Stimulated activated CD8-positive, alpha-beta memory T cell treated with anti-CD3 and anti-CD28 coated beads, Interleukin-7, amount 100 ng/mL, for 1 hour (primary cell): ENCODE data around the gene TMEM54.

Source experiments
- DNase-seq, 2 donors: peaks; one replicate each; pipeline ENCODE4 v3.0.0-alpha.2; 2020; ENCODE audit warnings: low read depth in 2 of 2

Gene TMEM54

DNA sequence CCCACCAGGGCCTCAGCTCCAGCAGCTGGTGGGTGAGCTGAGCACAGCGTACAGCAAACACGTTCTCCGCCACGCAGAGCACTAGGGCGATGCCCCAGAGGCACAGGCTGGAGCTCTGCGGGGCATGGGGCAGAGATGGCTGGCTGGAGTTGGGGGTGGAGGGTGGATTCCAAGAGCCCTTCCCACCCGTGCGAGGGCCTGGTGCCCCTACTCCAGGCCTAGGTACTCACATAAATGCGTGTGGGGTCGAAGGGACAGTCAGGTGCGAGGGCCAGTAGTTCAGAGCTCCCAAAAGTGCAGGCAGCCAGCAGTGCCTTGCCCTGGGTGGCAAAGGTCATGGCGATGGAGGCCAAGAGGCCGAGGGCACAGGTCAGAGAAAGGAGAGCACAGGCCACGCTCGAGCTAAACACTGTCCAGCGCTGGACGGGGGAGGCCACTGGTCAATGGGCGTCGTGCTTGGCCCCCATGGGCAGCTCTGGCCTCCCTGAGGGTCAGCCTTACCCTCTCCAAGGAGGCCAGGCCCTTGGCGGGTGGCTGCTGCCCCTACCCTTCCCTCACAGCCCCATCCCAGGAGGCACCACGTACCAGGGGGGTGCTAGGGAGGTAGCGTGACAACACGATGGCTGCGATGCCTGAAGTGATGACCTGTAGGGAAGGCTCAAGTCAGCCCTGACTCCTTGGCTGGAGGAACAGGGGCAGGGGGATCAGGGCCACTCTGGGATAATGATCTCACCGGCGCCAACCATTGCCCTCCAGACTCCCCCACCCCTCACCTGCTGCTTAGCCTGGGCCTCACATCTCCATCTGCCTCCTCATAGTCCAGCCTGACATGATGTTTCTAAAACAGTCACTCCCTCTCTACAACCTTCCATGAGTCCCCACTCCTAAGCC, 5.6 kb downstream of the TMEM54 start:
- DNase-seq = no peak

DNA sequence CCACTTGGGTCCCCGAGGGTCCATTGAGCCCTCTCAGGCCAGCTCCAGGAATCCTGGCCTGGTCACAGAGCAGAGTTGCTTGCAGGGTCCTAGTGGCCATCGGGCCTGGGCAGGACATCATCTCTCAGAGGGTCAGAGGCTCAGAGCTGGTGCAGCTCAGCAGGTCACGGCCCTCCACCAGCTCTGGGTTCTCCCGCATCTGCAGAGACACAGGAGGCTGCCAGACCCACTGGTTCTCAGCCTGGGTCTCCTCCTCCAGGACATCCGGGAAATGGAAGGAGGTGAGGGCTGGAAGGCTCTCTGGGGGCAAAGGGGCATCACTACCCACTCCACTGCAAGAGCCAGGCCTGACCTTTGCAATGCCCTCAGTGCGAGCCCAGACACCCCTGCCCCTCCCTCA, 6.5 kb downstream of the TMEM54 start:
- no peak for DNase-seq

DNA sequence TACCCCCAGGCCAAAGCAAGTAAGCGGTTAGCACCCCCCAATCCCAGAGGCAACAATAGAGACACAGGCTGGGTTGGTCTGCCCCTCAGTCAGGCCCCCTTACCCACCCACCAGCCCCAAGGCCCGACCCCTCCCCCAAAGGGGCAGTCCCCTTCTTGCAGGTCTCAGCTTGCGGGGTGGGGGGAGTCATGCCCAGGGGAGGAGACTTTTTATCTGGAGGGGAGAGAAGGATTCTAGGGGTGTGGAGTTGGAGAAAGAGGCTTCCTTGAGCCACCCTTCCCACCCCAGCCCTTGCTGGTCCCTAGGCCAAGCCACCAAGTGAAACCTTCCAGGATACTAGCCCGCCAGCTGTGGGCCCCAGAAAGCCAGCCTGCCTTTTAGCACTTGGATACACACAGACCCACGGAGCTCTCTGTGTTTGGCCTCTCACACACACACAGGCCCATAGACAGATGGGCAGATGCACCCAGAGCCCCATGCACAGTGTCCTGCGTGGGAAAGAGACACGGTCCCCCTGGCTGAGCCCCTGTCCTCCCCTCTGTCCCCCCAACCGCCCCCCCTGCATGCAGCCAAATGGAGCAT, 7.1 kb downstream of the TMEM54 start:
- DNase-seq = no peak

DNA sequence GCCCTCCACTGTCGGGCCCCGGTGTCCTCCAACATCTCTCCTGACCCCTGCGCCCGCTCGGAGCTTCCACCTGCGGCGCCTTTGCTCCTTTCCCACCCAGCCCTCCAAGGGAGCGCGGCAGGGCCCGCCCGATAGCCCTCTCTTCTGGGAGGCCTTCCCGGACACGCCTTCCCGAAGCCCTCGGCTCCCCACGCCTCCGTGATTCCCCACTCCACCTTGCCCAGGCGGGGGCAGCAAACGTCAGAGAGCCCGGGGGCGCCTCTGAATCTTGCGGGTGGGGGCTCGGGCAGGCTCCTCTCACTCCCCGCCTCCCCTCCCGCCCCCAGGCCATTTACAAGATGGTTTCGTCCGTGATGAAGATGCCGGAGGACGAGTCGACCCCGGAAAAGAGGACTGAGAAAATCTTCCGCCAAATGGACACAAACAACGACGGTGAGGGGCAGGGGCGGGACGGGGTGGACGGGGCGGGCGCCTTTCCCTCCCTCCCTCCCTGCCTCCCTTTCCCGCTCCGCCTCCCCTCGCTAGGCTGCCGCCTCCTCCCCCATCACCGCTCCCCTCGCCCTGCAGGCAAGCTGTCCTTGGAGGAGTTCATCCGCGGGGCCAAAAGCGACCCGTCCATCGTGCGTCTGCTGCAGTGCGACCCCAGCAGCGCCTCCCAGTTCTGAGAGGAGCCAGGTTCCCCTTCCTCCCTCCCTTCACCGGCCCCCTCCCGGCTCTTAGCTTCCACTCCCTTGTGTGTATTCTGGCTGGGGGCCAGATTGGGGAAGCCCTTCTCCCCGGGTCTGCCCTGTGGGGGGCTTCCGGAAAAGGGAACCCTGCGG, 7.8 kb downstream of the TMEM54 start:
- DNase-seq = no peak

DNA sequence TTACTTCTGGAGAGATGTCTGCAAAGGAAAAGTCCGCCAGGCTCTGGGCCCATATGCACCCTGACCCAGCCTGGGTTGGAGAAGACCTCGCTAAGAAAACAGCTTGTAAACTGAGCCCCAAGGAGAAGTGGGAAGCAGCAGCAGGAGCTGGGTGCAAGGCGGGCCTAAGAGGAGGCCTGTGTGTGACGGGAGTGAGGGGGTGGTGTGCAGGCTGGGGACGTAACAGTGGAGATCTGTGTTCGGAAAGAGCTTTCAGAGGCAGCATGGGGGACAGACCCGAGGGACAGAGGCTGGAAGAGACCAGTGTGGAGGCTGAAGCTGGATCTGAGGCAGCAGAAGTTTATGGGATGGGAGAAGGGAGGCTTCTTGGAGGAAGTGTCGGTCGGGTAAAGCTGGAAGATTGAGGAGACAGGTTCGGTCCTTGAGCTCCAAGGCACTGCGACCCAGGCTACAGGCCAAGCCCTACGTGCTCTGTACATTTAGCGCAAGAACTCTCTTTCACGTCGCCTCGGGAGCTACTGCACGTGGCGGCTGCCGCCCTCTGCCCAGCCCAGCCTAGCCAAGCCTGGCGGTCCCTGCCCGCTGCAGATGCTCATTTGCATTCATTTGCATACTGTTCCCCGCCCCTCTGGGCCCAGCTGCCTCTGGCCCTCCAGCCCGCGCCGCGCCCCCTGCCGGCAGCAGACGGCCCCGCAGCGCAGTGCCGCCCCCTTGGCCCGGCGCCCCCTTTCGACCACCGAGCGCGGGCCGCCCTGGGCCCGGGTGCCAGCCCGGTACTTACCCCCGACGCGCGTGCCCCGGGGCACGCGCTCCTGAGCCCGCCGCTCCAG, 8.6 kb downstream of the TMEM54 start:
- no peak for DNase-seq

DNA sequence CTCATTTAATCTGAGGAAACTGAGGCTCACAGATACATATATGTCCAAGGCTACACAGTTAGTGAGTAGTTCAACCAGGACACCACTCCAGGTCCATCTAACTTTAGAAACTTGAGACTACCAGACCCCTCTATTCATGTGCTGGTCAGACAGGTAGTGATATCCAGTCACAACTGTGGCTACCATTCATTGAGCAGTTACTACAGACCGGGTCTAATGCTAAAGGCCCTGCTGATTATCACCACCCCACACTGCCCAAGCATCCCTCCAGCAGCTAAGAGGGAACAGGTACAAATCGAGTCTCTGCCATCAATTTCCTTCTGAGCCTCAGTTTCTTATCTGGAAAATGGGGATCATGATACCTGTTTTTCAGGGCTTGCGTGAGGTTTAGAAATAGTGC, 9.6 kb downstream of the TMEM54 start:
- no peak for DNase-seq

DNA sequence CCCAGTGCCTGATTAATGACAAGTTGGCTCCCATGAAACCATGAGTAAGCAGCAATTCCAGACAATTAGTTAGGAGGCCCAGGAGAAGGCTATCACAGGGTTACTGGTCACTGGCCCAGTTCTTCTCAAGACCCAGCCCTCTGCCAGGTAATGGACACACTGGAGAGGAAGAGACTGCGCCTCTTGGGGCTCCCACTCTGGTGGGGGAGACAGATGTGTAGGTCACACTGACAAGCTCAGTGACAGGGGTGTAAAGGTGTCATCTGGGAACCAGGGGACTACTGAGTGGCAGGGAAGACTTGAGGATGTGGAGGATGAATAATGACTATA, 10.0 kb downstream of the TMEM54 start:
- no peak for DNase-seq

DNA sequence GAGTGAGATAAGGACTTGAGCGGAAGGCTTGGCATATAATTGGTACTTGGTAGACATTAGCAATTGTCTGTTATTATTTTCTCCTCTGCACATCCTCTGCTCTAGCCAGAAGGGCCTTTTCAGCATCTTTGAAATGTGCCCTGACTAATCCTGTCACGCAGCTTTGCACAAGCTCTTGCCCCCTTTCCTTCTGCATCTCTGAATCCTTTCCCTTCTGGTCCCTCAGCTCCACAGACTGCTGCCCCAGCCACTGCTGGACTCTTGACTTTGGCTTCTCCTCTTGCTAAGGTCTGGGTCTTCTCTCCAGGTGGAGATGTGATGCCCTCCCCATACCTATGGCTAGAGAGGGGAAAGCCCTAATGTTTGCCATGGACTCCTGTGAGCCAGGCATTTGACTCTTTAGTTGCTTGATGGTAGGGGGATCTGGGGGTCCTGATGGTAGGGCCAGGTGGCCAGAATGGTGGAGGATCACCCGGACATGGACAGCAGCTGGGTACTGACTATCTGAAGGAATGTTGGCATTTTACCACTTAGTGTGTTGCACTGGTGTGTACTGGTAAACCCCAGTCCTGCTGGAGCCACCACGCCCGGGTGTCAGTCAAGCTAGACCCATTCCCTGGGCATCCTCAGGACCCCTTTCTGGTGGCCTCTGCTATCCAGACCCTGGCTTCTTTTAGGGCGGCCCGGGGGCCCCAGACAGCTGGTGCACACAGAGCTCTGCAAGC, 10.5 kb downstream of the TMEM54 start:
- DNase-seq = no peak

DNA sequence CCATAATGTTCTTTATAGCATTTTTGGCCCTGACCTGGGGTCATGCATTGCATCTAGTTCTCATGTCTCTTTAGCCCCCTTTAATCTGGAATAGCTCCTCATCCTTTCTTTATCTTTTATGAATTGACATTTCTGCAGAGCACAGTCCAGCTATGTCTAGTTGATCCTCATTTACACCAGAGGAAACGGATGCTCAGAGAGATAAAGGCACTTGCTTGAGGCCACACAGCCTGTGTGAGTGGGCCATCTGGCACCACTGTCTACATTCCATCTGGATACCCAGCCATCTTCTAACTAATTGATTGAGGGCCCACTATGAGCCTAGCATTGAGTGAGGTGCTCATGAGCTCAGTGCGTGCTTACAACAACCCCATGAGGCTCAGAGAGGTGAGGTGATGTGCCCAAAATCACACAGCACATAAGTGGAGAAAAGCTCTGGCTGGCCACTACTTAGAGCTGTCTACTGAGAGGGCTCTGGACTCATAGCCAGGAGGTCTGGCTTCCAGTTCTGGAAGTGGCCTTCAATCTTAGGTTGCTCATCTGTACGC, 11.4 kb downstream of the TMEM54 start:
- no peak for DNase-seq

DNA sequence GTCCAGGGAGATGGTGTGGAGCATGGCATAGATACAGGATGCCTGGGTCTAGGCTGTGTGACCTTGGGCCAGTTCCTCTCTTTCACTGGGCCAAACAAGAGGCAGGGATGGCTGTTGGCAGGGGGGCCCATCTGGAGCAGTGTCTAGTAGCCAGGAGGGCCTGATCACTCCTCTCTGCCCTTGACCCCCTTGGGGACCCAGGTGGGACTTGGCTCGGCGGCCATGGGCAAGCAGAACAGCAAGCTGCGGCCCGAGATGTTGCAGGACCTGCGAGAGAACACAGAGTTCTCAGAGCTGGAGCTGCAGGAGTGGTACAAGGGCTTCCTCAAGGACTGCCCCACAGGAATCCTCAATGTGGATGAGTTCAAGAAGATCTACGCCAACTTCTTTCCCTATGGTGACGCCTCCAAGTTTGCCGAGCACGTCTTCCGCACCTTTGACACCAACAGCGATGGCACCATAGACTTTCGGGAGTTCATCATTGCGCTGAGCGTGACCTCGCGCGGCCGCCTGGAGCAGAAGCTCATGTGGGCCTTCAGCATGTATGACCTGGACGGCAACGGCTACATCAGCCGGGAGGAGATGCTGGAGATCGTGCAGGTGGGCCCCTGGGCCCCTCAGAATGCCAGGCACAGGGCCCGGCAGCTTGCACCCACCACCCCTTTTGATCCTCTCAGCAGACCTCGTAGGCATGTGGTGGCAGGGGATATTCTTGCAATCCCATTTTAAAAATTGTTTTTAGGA, 12.3 kb downstream of the TMEM54 start:
- no peak for DNase-seq

DNA sequence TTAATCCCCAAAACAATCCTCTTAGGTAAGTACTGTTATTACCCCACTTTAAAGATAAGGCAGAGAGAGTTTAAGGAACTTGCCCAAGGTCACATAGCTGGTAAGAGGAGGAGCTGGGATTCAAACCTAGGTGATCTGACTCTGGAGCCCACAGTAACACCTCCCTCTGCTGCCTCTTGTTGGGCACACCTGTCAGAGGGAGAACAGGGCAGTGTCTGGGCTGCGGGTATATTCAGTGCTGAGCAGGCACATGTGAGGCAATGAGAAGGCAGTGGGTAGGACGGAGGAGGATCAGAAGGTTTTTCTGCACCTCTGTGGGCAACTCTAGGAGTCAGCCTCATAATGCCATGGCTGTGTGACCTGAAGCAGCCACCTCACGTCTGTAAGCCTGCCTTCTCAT, 13.1 kb downstream of the TMEM54 start:
- no peak for DNase-seq

DNA sequence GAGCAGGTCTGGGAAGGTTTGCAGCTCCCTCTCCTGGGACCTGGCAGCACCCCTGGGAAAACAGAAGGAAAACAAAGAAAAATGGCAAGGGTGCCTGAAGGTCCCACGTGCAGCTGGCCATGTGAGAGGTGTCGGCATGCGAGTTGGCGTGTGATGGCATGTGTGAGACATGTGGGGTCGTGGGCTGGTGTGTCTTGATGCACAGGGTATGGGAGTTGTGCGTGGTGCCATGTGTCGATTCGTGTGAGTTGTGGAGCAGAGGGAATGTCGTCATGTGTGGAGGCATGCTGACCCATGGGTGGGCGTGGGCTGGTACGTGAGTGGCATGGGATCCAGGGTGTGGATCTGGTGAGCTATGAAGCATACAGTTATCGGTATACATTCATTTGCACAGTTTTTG, 13.6 kb downstream of the TMEM54 start:
- DNase-seq = no peak

DNA sequence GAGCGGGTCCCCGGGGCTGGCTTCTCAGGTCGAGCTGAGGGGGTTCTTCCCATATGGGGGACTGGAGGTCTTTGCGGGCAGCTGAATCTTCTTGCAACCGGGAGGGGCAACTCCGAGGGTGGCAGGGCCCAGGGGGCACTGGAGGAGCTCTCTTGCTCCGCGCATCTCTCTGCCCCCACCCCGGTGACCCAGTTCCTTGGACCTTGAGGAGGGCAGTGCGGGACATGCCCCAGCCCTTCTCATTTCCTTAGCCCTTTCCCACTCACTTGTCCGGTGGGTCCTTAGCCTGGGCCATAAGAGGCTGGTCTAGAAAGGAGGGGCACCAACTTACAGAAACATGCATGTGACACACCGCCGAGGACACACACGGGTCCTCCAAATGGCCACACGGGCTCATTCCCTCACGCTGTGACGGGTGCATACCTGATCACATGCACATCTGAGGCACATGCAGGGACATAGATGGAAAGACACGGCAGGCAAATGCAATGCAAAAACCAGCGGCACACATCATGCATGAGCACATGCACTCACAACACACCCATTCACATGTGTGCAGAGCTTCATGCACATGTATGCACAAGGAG, 14.3 kb downstream of the TMEM54 start:
- DNase-seq = no peak

DNA sequence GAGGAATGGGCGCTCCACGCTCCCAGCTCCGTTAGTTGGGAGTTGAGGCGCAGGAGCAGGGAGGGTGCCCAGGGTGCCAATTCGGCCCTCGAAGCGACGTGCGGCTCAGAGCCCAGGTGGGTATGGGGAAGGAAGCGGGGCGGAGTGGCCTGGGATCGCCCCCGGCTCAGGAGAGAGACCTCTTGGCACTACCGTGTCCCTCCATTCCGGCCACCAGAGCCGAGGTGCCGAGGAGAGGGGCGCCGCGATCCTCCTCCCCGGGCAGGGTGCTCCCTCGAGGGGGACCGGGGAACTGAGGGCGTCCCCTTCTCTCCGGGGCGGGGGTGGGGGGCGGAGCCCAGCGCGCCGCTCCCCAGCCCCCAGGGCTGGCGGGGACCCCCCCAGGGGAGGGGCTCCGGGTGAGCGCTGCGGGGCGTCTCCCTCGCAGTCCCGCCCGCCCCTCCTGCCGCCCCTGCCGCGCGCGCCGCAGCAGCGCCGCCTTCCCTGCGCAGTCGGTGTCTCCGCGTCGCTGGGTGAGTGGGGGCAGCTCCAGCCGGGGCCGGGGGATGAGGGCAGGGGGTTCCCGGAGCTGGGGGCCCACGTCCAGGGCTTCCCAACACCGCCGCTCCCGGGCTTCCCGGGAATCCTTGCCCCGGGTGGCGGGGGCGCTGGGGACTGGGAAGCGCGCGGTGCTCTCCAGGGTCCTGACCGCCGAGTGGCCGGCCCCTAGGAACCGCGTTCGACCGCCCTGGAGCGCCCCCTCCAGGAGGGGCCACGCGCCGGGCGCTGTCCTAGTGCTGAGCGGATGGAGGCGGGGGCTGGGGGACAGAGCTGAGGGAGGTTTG, 15.0 kb downstream of the TMEM54 start, which contains the start of gene HPCA:
HPCA (plus strand) TSS at position 488 of the 824 bp plus-strand sequence. CDS start 2,408 bp downstream, outside the sequence.
- no peak for DNase-seq

DNA sequence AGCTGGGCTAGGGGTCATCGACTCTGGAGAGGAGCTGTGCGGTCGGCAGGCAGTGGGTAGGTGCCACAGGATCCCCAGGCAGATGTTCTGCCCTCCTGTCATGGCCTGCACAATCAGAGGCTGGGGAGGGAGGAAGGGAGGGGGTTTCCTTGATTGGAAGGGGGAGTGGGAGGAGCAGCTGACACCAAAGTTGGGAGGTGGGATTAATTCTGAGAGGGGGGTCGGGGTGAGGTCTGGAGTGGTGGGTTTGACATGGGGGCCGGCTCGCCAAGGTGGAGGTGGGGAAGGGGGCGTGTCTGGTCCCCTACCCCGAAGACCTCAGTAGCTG, 15.5 kb downstream of the TMEM54 start:
- DNase-seq = no peak

DNA sequence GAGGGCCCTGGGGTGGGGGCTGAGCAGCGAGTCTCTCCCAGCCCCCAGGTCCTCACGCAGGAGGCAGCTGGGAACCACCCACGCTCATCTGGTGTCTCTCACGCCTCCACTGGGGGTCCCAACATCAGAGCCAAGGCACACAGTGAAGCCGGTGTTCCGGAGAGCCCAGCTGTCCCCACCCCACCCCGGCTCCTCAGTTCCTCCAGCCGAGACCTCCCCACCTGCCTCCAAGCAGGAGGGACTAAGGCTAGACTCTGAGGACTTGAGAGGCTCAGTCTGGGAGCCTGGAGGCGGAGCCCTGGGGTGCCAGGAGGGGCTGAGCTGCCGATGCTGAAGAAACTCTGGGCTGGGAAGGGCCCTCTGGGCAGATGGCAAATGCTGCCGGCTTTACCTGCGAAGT, 16.5 kb downstream of the TMEM54 start:
- no peak for DNase-seq

DNA sequence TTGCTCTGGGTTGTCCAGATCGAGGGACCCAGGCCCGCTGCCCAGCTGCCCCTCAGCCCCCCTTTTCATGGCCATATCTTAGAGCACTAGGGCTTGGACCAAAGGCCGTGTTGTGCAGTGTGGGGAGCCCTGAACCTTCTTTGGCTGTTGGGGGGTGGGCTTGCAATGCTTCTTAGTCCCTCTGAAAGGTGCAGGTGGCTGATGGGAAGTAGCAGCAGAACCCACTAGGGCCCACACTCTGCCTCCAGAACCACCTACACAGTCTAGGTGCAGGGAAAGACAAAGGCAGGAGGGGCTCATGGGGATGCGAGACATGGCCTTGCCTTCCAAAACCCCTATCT, 17.2 kb downstream of the TMEM54 start:
- DNase-seq = no peak

DNA sequence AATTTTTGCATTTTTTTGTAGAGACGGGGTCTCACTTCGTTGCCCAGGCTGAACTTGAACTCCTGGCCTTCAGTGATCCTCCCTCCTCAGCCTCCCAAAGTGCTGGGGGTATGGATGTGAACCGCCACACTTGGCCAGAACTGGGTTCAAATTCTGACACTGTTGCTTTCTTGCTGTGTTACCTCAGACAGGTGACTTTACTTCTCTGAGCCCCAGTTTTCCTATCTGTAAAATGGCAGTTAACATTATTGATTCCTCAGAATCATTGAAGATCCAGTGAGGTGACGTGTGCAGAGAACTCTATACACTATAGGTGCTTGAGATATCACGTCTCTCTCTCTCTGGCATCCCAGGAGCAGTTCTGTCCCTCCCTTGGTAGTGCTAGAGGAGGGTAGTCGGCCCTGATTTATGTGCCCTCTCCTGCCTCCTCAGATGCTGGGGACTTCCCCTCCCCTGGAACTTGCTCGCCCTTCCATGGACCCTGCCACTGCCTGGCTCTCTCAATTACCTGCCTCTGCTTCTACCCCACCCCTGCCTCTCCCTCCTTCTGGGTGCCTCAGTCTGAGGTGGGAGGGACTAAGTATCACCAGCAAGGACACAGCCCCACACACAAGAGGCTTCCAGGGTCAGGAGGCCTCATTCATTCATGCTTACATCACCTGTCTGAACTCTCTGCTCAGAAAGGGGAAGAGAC, 17.7 kb downstream of the TMEM54 start:
- no peak for DNase-seq
